K562 (cell line): Measurements from ENCODE around the gene USPL1. TPM values are rescaled to one million over a fixed set of nuclear protein-coding genes. Genes with fewer than 3 reads are reported as not detected.

Experiments
- ATAC-seq: fragments of 200-7000 bp; cut with Tn5 transposase; 3 replicates; pipeline ENCODE4 v1.9.1; 2020; ENCODE audit warnings: moderate library complexity
- BruUV-seq: library from RNA; stranded (reverse); fragments of 400-500 nt; replicated peaks from 2 replicates; lab custom pipeline; 2021; lab: Mats Ljungman, UMichigan
- CTCF ChIA-PET: fragments of 300-600 bp; formaldehyde crosslinking; extraction: SDS; loops from one replicate; lab custom pipeline; 2021; ENCODE audit warnings: low intra/inter-chr PET ratio; lab: Yijun Ruan, JAX
- POLR2A ChIA-PET: fragments of 300-600, 350-650 bp; sonication (Branson Sonifier 250); formaldehyde crosslinking; extraction: SDS; loops from one replicate; lab custom pipeline; 2021; ENCODE audit warnings: antibody characterized with exemption, inconsistent platforms; lab: Yijun Ruan, JAX
- DNase-seq, 4 experiments: peaks; one replicate each; pipeline versions ENCODE4 v3.0.0 to v3.0.0-alpha.2; 2011 to 2018; ENCODE audit warnings: low spot score in 3 of 4, mixed read lengths in 3 of 4; ENCODE audit errors: extremely low read depth in 1 of 4
- FAIRE-seq: peaks from 2 replicates; lab custom pipeline; 2011; peaks lifted over from hg19 to GRCh38; lab: Jason Lieb, UNC
- H2AFZ ChIP-seq: 2 replicates; pipeline ENCODE4 v1.6.0; 2011; ENCODE audit warnings: low read depth, low read length, control low read depth, inconsistent platforms
- H3K27ac ChIP-seq: fragments of 200-600 bp; 3 replicates; pipeline ENCODE4 v1.8.0; 2011; ENCODE audit warnings: low read depth, mild to moderate bottlenecking, control low read depth, inconsistent platforms, low read length, moderate library complexity, mixed read lengths; ENCODE audit errors: extremely low read depth
- H3K27me3 ChIP-seq, 2 experiments: fragments of 300-600 bp in 1 of 2; 2 replicates in 1 of 2; 3 replicates in 1 of 2; pipeline versions ENCODE4 v1.6.0 to v1.8.0; 2011; ENCODE audit warnings: inconsistent platforms in 2 of 2, low read length in 2 of 2, mild to moderate bottlenecking in 1 of 2, mixed read lengths in 1 of 2, moderate library complexity in 1 of 2; ENCODE audit not compliant: control insufficient read depth in 2 of 2, insufficient read depth in 2 of 2
- H3K36me3 ChIP-seq: fragments of 300-600 bp; 3 replicates; pipeline ENCODE4 v1.8.0; 2011; ENCODE audit warnings: mild to moderate bottlenecking, low read length, inconsistent platforms; ENCODE audit not compliant: control insufficient read depth, insufficient read depth
- H3K4me1 ChIP-seq, 2 experiments: fragments of 200-600 bp in 1 of 2; replicated peaks in 1 of 2; 2 replicates in 1 of 2; 3 replicates in 1 of 2; pipeline versions ENCODE4 v1.5.1 to v1.8.0; 2011; ENCODE audit warnings: inconsistent platforms in 2 of 2, low read length in 2 of 2, mild to moderate bottlenecking in 1 of 2, mixed read lengths in 1 of 2, moderate library complexity in 1 of 2; ENCODE audit not compliant: control insufficient read depth in 2 of 2, insufficient read depth in 2 of 2
- H3K4me2 ChIP-seq: 2 replicates; pipeline ENCODE4 v1.6.1; 2011; ENCODE audit warnings: low read length, control low read depth, inconsistent platforms, mixed read lengths; ENCODE audit not compliant: insufficient read depth
- H3K4me3 ChIP-seq: fragments of 200-600 bp; sonication (generic), shearing (Covaris generic); 2 replicates; pipeline ENCODE4 v1.5.1; 2016; ENCODE audit warnings: control low read depth, inconsistent platforms
- H3K79me2 ChIP-seq: fragments of 200-600 bp; 3 replicates; pipeline ENCODE4 v1.8.0; 2011; ENCODE audit warnings: low read length, inconsistent platforms; ENCODE audit not compliant: control insufficient read depth, insufficient read depth
- H3K9ac ChIP-seq, 2 experiments: 2 replicates each; pipeline versions ENCODE4 v1.6.0 to v1.6.1; 2011; ENCODE audit warnings: low read depth in 2 of 2, low read length in 2 of 2, control low read depth in 1 of 2, inconsistent platforms in 1 of 2, mild to moderate bottlenecking in 1 of 2, mixed read lengths in 1 of 2; ENCODE audit not compliant: insufficient read depth in 1 of 2
- H3K9me1 ChIP-seq: one replicate; pipeline ENCODE4 v1.6.0; 2011; ENCODE audit warnings: inconsistent platforms, mild to moderate bottlenecking, low read length, moderate library complexity; ENCODE audit not compliant: control insufficient read depth, insufficient read depth
- H3K9me3 ChIP-seq: replicated peaks from 2 replicates; pipeline ENCODE4 v1.5.1; 2011; ENCODE audit warnings: low read depth, low read length, inconsistent platforms; ENCODE audit not compliant: control insufficient read depth, insufficient read depth
- H4K20me1 ChIP-seq: replicated peaks from 2 replicates; pipeline ENCODE4 v1.6.1; 2011; ENCODE audit warnings: low read length, inconsistent platforms, mixed read lengths; ENCODE audit not compliant: control insufficient read depth, insufficient read depth
- CHAMP1 ChIP-seq: fragments of 450-650 bp; IDR thresholded peaks from 2 replicates; pipeline ENCODE4 v1.6.1; 2016; ENCODE audit warnings: mild to moderate bottlenecking
- DDX20 ChIP-seq: fragments of 450-650 bp; IDR thresholded peaks from 2 replicates; pipeline ENCODE4 v1.6.1; 2016; ENCODE audit warnings: missing genetic modification characterization, low read depth, mild to moderate bottlenecking, missing compliant biosample characterization, moderate library complexity
- HSF4 ChIP-seq: fragments of 250-450 bp; sonication (Bioruptor Pico); IDR thresholded peaks from 2 replicates; pipeline ENCODE4 v2.1.2; 2022; ENCODE audit warnings: mild to moderate bottlenecking, moderate library complexity, borderline replicate concordance
- MAX ChIP-seq: sonication (generic); formaldehyde crosslinking; IDR thresholded peaks from 2 replicates; pipeline ENCODE4 v1.9.0; 2022; ENCODE audit warnings: mild to moderate bottlenecking, missing genetic modification reagents
- RHOXF2B ChIP-seq: fragments of 250-450 bp; sonication (Bioruptor Pico); conservative IDR thresholded peaks from 2 replicates; pipeline ENCODE4 v1.5.1; 2021
- SAFB ChIP-seq: fragments of 200-400 bp; formaldehyde crosslinking; IDR thresholded peaks from 2 replicates; pipeline ENCODE4 v1.6.1; 2017; ENCODE audit warnings: low read depth, low read length, borderline replicate concordance
- SIN3B ChIP-seq: fragments of 450-650 bp; IDR thresholded peaks from 2 replicates; pipeline ENCODE4 v1.6.1; 2017; ENCODE audit warnings: low read depth, mild to moderate bottlenecking, moderate library complexity
- SREBF1 ChIP-seq: fragments of 150-350 bp; IDR thresholded peaks from 2 replicates; pipeline ENCODE4 v1.6.1; 2014; ENCODE audit warnings: antibody characterized with exemption, low read depth, low read length, borderline replicate concordance
- THRB ChIP-seq: fragments of 450-650 bp; formaldehyde crosslinking; conservative IDR thresholded peaks from 2 replicates; pipeline ENCODE4 v1.4.0; 2022; ENCODE audit warnings: mild to moderate bottlenecking, missing genetic modification characterization
- ZNF197 ChIP-seq: fragments of 200-800 bp; sonication (Bioruptor generic); IDR thresholded peaks from 2 replicates; pipeline ENCODE4 v1.6.1; 2016; ENCODE audit warnings: low read depth, missing genetic modification characterization, missing compliant biosample characterization
- ZNF354B ChIP-seq: fragments of 250-450 bp; sonication (Bioruptor Pico); IDR thresholded peaks from 2 replicates; pipeline ENCODE4 v1.4.0; 2020
- ZNF512 ChIP-seq: IDR thresholded peaks from 2 replicates; pipeline ENCODE4 v1.6.1; 2016; ENCODE audit warnings: missing genetic modification characterization, missing compliant biosample characterization
- ZSCAN32 ChIP-seq: fragments of 450-650 bp; formaldehyde crosslinking; IDR thresholded peaks from 2 replicates; pipeline ENCODE4 v1.4.0; 2020; ENCODE audit warnings: mild to moderate bottlenecking, moderate library complexity
- WGBS: fragments of 100-300 bp; shearing (Covaris generic); methylation state at CpG from one replicate; pipeline ENCODE4 v1.1.6; 2016; ENCODE audit warnings: low coverage, mixed read lengths; ENCODE audit not compliant: insufficient coverage; ENCODE audit errors: missing lambda C conversion rate; 5-methylcytosine and 5-hydroxymethylcytosine counted together
- in situ Hi-C: fragments of 300-500 bp; cut with MboI; formaldehyde crosslinking; loops from 4 replicates; pipeline ENCODE4 v1.15.0; 2018; ENCODE audit warnings: inconsistent platforms, mixed read lengths
- intact Hi-C: fragments of 100-400 bp; cut with micrococcal nuclease; formaldehyde crosslinking; loops from 2 replicates; pipeline ENCODE4 v1.14.2; 2022
- polyA plus RNA-seq, 8 experiments: library from polyadenylated mRNA; depleted of rRNA in 4 of 8; stranded (reverse) in 5 of 8; unstranded in 3 of 8; fragments of >200 nt; fragmentation: Nextera tagmentation in 2 of 8; fragmentation: Illumina TruSeq in 1 of 8; extraction: Ambion mirVana in 2 of 8; extraction: Trizol in 1 of 8; gene quantifications; 2 replicates each; pipeline versions ENCODE4 v1.2.1 to v1.2.3, GENCODE V29; 2011 to 2014; ENCODE audit warnings: inconsistent platforms in 1 of 8, missing spikeins in 1 of 8
- total RNA-seq, 7 experiments: library from RNA; depleted of rRNA in 6 of 7; stranded (reverse); fragments of >200 nt in 6 of 7; fragmentation: Illumina TruSeq in 2 of 7; extraction: Trizol in 2 of 7; gene quantifications; 2 replicates each; pipeline versions ENCODE4 v1.2.1 to v1.2.3, GENCODE V29; 2011 to 2021; ENCODE audit warnings: low replicate concordance in 1 of 7

Gene USPL1
- total and polyA plus RNA-seq, 9 of the 15 experiments (the other 6 are each of a cell fraction or from before 2014, with no cell fraction given) = 5.5 to 18.0 (median 12.0) TPM

- no peak overlapping the region for H3K4me2 ChIP-seq
- TF ChIP-seq DDX20 (tag) (no peak), ZNF512 (tag) (no peak), ZNF197 (no peak), CHAMP1 (no peak), SIN3B (no peak), ZNF354B (CRISPR knock-in tag) (no peak), SAFB (no peak), HSF4 (CRISPR knock-in tag) (no peak), SREBF1 (no peak), THRB (CRISPR knock-in tag) (no peak), MAX (CRISPR knock-in tag) (no peak), ZSCAN32 (CRISPR knock-in tag) (no peak), RHOXF2B (CRISPR knock-in tag) (no peak)
- TF ChIP-seq, all 486 proteins: peak for 0
- Histone ChIP-seq H3K4me1 (peaks cover 5 to 6% of the 10 kb centered on the region in 2 experiments), H3K9me1 (no peaks in the 10 kb centered on the region), H3K36me3 (peaks cover 33% of the 10 kb centered on the region; the same call in 2 of the 3 replicates), H3K9me3 (no peaks in the 10 kb centered on the region), H3K9ac (no peak overlapping the region), H4K20me1 (no peaks in the 10 kb centered on the region), H3K27ac (no peak overlapping the region), H3K79me2 (no peaks in the 10 kb centered on the region), H2AFZ (no peak overlapping the region), H3K27me3 (no peaks in the 10 kb centered on the region), H3K4me3 (no peak overlapping the region)
- FAIRE-seq (no peak), DNase-seq (no peak), ATAC-seq (no peak)
- POLR2A ChIA-PET = no interaction called here
- intact Hi-C loops (no loop called here), in situ Hi-C loops (no loop called here)
- BruUV-seq = no TSS peak
- CTCF ChIA-PET = no interaction called here
- WGBS = 38% methylated on average over 2 of the region's 2 CpGs
Measured at GRCh38 chr13:30660796-30661195, 43.1 kb downstream of the USPL1 start.
